Activated CD8-positive, alpha-beta memory T cell treated with anti-CD3 and anti-CD28 coated beads, Interleukin-2, amount 50 U/mL, for 1 hour (primary cell): Measurements from ENCODE around the gene TAB2.
"Not testable (repeated sequence)": the region's sequence is repeated elsewhere in the genome, so short reads cannot be mapped to it uniquely, and the experiment has no call there.

Source experiments
- DNase-seq: peaks from one replicate; pipeline ENCODE4 v3.0.0-alpha.2; 2020; ENCODE audit errors: extremely low read depth

TAB2 gene

DNA sequence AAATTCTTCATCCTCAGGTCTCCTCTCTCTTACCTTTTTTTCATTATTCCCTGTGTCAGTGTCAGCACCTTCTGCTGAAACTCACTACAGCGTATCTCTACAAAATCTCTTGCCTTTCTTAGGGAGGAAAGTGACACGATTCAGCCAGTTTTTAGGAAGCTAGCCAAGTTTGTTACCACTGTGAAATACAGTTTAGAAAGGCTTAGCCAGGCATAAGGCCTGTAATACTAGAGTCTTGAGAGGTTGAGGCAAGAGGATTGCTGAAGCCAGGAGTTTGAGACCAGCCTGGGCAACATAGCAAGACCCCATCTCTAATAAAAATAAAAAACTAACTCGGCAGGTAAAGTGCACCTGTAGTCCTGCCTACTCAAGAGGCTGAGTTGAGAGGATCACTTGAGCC lies 16.7 kb downstream of the TAB2 start:
- DNase-seq: no peak

DNA sequence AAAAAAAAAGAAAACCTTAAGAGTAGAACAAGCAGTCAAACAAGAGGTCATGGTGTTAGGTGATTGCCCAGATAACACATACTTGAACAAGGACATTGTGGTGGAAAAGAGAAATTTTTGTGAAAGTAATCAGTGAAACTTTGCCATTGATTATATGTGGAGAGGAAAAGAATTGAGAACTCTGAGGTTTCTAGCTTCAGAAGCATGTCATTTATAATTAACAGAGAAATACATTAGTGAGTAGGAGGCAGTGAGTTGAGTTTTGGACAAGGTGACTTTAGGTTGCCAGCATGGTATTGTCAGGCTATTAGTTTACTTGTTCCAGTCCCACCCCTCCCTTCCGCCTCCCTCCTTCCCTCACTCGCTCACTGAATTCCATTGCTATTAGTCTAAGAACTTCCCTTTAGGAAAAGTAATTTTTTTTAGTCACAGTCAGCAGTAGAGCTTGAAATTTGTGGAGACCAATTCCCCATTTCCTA lies 17.2 kb downstream of the TAB2 start:
- DNase-seq: no peak

DNA sequence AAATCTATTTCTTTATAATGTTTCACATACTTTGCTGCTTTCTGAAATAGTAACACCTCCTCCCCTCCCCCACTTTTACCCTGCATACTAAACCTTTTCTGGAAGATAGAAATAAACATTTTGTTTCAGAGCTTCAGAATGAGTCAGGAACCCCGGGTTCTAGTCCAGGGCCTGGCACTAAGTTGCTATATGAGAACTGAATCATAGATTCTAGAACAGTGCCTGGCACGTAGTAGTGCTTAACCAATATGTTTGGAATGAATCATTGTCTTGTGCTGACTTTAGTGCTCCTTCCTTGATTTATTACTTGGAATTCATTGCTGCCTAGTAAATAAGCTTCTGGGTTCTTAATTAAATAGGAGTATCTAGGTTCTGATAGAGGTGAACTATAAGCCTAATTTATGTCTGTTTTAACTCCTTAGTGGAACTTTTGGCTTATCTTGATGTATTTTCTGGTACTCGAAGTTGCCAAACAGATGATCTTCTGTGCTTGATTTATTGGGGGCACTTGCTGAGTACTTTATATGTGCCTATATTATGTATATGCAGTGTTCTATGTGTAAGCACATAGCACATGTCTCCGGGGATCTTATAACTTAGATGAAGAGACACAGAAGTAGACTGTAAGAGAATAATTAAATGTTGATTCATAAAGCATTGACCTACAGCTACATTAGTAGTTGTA lies 18.6 kb downstream of the TAB2 start:
- peak; percentile 9 for DNase-seq

DNA sequence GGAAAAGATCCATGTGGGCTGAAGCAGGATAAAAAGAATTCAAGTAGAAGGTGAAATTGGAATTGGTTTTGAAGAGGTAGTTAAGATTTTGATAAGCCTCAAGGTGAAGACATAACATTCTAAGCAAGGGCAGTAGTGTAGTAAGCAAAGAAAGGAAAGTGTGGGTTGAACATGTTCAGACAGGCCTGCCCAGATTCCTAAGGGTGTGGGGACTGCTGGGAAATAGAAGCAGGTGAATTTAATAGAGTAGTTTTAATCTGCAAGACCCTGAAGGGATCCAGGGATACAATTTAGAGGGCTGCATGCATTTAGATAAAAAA lies 19.1 kb downstream of the TAB2 start:
- no peak for DNase-seq

DNA sequence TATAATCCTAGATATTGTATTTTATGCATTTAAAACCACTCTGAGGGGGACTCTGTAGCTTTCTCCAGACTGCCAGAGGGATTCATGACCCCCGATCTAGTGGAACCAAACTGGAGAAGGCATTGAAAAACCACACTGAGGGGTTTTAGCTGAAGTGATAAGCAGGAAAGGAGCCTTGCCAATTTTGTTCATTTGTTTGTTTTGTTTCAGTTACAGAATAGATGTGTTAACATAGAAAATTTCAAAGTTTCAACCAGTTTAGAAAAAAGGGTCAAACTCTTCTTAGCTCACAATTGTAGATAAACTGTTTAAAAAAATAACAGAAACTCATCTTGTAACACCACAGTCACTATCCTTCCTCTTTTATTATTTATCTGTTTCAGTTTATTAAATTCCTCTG lies 19.8 kb downstream of the TAB2 start:
- DNase-seq: no peak

DNA sequence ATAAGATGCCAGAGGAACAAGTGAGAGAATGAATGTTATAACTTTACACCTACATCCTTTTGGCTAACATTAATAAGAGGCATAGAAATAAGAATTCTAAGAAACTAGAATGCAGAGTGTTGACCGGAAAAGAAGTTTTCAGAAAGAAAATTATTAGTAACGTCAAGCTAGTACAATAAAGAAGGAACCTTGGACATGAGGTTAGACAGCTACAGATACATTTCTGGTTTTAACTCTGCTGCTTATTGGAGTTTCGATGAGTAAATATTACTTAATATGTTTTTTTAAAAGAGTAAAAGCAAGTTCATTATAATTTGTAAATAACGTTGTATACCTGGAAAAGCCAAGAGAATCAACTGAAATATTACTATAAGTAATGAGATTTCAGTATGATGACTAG lies 22.7 kb downstream of the TAB2 start:
- DNase-seq: no peak

DNA sequence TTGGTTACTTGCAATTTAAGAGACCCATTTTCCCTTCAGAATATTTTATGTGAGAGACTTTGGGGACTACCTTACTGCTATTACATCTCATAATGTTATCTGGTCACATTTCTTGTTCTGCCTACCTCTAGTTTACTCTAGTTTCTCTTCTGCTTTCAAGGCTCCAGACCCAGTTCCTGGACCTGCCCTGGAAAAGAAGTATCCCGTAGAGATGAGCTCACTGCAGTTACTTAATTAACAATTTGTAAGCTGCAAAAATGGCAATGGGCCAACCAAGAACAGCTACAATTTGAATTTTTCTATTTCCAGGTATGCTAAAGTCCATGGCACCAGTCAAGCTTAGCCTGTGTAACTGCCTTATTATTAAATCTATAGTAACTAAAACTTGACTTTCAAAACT lies 25.0 kb downstream of the TAB2 start:
- no peak for DNase-seq

DNA sequence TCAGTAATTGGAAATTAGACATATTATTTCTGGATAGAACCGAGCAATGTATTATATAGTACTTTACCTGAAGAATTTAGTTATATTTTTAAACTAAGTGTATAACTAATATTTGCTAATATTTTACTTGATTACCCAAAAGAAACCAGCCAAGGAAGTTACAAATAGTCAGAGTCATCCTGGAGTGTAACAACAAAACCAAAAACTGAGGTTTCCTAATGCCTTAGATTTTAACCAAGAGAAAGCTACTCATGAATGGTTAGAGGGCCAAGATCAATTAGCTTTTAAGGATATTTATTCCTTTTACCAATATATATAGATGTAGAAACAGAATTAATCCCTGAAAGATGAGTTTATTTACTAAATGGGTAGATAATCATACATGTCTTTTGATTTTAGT lies 26.0 kb downstream of the TAB2 start:
- no peak for DNase-seq

DNA sequence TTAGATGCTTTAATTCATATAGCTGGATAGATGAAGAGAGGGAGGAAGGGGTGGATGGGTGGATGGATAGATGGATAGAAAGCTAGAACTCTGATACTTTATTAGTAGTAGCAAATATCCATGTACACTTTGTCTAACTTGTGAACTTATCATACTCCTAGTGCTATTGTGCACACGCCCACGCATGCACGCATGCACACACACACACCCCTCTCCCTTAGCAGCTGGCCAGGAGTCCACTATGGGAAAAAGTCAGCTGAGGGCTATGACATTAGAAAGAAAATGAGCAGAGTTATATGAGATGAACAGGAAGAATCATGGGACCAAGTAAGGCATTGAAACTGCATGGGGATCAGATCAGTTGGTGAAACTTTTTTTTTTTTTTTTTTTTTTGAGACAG lies 28.6 kb downstream of the TAB2 start:
- DNase-seq: no peak

DNA sequence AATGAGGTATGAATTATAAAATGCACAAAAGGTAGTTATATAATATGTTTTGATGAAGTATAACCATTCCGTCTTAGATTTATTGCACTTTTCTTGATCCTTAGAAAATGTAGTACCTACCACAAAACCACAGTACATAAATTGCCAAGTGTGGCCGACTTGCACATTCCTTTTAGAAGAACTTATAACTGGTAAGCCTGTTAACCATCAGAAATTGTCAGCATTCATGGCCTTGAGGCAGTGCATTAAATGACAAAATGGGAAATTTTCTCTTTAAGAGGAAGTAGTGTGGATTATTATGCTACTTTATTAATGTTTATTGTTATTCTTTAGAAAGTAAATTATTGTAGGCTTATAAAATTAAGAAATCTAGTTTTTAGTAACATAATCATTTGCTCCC lies 29.6 kb downstream of the TAB2 start:
- no peak for DNase-seq

DNA sequence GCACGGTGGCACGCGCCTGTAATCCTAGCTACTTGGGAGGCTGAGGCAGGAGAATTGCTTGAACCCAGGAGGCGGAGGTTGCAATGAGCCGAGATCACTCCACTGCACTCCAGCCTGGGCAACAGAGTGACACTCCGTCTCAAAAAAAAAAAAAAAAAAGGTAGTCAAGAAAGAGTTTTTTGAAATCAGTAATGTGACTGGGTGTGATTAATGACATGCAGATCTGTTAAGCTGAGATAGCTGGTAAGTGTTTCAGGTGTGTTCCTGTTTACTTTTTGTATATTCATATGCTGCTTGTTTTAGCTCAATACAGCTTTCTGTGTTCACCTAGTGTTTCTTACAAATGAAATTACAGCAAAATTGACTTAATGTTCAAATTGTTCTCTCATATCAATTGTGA lies 31.8 kb downstream of the TAB2 start:
- DNase-seq: not testable (repeated sequence)

DNA sequence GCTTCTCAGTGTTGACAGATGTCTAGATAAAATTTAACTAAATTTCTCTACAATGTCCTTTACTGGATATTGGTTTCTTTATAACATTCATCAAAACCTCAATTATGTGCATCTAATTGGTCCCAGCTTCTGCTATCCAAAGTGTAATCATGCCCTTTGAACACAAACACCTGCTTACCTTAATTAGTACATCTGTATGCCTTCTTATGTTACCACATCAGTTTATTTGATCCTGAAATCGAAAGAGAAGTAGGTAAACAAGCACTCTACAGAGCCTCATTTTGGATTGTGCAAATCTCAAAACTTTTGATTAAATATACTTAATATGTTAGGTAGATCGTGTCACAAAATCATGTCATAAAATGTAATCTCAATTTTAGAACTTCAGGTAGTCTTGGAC lies 36.5 kb downstream of the TAB2 start:
- no peak for DNase-seq

DNA sequence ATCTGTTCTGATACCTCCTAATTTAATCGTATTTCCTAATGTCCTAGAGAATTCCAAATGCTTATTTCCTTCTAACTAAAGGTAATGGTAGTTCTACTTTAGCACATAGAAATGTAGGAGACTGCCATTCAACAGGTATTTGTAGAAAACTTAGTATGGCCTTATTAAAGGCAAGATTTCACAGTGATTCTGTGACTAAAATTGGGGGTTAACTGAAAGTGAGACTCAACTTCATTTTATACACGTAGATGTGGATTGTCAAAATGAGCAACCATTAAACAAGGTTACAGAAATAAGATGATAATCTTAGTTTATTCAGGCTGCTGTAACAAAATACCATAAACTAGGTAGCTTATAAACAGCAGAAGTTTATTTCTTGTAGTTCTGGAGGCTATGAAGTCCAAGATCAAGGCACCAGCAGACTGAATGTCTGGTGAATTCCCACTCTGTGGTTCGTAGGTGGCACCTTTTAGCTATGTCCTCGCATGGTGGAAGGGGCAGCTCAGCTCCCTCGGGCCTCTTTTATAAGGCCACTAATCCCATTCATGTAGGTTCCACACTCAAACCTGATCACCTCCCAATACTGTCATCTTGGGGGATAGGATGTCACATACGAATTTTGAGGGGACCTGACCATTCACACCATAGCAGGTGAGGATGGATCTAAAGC lies 38.7 kb downstream of the TAB2 start:
- DNase-seq: no peak

DNA sequence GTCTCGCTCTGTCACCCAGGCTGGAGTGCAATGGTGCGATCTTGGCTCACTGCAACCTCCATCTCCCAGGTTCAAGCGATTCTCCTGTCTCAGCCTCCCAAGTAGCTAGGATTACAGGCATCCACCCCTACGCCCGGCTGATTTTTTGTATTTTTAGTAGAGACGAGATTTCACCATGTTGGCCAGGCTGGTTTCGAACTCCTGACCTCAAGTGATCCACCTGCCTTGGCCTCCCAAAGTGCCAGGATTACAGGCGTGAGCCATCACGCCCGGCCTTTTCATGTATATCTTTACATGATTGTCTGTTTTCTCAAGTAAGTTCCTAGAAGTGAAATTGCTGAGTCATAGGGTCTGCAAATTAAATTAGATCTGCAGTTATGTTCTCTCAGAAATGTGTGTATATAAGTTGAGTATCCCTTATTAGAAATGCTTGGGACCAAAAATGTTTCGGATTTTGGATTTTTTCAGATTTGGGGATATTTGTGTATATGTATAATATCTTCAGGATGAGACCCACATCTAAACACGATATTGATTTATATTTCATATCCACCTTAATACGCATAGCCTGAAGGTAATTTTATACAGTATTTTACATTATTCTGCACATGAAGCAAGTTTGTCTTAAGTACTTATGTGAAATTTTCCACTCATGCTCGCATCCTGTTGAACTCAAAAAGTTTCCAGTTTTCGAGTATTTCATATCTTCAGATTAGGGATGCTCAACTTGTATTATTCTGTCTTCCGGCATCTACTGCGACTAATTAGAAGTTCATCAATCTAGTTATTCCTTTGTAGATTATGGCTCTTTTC lies 40.4 kb downstream of the TAB2 start:
- DNase-seq: no peak

DNA sequence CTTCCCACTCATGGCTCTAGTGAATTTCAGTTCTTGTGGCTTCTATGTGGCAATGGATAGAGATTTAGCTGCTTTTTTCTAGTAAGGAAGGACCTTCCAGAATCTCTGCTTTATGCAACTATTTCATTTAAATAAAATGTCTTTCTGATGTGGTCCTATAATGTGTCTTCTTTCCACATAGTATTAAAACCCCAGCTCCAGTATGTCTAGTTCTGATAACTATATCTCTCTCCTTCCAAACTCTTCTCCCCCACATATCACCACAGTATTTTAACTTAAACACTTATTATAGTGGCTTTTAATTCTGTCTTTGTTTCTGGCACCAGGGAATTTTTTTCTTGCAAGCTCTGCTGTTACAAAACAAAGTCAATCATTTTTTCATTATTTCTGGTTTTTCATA lies 41.9 kb downstream of the TAB2 start:
- DNase-seq: no peak

DNA sequence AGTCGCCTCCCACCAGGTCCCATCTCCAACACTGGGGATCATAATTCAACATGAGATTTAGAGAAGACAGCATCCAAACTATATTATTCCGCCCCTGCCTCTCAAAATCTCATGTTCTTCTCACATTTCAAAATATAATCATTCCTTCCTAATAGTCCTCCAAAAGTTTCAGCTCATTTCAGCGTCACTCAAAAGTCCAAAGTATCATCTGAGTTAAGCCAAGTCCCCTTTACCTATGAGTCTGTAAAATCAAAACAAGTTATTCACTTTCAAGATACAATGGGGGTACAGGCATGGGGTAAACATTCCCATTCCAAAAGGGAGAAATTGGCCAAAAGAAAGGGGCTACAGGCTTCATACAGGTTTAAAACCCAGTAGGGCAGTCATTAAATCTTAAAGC lies 43.0 kb downstream of the TAB2 start:
- DNase-seq: no peak

DNA sequence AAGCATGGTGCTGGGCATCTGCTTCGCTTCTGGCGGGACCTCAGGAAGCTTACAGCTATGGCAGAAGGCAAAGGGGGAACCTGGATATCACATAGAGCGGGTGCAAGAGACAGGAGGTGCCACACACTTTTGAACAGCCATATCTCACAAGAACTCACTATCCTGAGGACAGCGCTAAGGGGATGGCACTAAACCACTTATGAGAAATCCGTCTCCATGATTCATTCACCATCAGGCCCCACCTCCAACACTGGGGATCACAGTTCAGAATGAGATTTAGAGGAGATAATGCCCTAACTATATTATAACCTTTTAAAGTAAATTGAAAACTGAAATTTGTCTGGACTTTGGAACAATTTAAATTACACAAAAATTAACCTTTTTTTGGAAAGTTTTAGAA lies 44.8 kb downstream of the TAB2 start:
- no peak for DNase-seq

DNA sequence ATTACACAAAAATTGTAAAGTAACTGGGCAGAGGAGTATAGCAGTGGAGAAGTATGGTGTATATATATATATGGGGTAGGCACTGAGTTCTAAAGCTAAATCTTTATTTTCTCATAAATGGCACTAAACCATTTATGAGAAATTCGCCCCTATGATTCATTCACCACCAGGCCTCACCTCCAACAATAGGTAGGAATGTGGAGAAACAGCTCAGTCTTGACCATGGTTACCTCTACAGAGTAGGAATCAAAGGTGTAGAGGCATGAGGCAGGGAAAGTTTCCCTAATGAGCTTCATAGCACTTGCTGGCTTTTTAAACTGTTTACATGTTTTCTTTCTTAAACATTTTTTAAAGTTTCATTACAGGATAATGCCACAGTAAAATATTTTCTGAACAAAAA lies 45.6 kb downstream of the TAB2 start:
- DNase-seq: no peak

DNA sequence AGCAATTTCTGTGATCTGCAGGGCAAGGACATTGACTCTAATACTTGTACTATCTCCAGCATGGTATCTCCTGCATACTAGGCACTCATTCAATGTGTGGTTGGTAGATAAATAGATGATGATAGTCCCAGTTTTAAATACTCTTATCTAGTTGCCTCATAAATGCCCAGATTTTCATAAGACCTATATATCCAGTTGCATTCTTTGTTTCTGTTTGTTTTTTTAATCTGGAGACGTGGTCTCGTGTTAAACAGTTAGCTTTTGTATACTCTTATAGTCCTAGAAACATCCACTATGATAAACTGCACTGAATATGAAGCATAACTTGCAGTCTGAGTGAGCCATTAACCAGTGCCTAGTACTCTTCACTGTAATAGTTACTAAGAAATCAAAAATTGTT lies 47.0 kb downstream of the TAB2 start:
- no peak for DNase-seq

DNA sequence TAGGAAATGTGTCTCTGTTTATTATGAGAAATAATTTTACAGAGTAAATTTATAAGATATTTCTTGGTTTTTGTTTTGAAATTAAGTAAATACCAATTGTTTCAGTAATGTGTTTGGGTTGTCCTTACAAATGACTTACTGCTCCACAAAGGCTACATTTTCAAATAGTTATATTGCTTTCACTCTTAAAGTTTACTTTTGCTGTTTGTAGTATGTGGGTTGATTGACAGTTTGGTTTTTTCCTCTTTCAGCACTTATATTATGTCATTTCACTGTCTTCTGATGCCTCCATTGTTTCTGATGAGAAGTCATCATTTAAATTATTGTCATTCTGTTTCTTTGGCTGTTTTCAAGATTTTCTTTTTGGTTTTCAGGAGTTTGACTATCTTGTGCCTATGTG lies 47.7 kb downstream of the TAB2 start:
- no peak for DNase-seq

DNA sequence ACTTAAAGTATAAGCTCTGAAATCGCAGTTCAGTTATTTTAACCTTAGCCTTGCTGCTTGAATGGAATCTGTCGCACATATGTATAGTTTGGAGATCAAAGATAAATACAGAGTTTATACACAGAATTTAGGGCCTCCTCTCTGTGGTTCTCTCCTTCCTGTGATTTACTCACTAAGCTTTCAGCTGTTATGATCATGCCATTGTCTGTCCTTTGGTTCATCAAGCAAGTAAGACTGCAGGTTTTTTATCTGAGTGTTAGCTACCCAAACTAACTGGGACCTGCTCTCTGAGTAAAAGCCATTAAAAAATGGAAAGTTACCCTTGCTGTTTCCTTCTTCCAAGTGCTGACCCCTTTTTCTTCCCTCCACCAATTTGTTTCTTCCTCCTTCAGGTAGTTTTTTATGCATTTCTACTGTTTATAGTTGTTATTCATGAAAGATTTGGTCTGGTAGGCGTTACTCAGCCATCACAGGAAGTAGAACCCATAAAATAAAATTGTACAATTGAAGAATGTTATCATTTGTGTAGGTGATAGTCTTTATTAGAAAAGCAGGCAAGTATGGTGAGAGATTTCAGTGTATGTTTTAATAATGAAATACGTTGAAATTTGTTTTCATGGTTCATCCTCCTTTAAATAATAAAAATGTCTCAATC lies 48.9 kb downstream of the TAB2 start:
- no peak for DNase-seq

DNA sequence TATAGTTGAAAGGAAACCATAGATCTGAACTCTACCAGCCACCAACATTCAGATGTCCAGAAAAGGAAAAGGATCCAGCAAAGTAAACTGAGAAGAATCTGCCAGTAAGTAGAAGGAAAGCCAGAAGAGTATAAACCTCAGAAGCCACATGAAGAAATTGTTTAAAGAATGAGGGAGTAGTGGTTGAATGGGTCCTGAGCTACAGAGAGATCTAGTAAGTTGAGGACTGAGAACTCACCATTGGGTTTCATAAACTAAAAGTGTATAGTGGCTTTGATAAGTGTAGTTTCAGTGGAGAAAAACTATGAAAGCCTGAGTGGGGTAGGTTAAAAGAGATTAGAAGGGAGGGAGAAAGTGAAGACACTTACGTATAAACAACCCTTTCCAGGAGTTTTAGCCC lies 50.6 kb downstream of the TAB2 start:
- DNase-seq: no peak

DNA sequence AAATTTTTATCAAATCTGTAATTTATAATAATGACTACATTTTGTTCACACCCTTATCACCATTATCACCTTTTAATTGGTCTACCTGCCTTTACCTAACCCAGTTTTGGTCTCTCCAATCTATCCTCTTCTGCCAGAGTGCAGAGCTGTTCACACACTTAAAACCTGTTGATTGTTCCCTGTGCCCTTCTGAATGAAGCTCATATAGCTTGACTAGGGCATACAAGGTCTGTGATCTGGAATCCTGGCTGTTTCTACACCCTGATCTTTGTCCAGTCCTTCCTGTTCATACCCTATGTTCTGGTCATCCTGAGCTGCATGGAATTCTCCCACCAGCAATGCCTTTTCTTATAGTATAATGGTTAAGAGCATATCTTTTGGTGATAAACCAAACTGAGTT lies 53.6 kb downstream of the TAB2 start:
- DNase-seq: no peak
